HG03039 (cell line): Measurements from ENCODE around the gene PRKAG2.

Source experiments
- ATAC-seq: cut with Tn5 transposase; IDR thresholded peaks from one replicate; pipeline ENCODE4 v1.9.1; 2021; ENCODE audit warnings: mild to moderate bottlenecking, moderate library complexity; ENCODE audit not compliant: unreplicated experiment

PRKAG2 gene

DNA sequence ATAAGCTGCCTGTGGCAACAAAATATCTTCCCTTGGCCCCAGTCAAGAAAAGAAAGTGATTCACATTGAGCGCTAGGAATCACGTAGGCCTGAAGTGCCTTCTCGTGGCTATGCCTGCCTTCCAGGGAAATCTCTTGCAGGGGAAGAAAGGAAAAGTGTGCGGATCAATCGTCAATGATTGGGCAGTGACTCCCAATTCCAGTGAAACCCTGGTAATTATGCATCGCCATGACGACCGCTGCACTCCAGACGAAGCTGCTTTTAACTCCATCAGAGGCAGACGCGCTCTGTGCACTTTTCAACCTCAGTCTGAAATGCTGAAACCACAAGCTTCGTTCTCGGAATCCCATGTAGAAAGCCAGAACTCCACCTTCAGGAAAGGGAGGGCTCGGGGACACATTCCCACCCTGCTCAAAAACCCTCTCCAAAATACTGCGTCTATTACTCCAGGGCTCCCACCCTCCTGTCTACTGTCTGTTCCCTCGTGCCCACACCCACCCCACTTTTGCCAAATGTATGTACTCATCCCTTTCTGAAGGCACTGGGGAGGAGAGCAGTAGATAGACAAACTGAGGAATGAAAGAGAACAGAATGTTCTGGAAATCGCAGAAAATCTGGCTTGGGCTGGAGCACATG is 24.2 kb upstream of the PRKAG2 start:
- ATAC-seq, result no peak

DNA sequence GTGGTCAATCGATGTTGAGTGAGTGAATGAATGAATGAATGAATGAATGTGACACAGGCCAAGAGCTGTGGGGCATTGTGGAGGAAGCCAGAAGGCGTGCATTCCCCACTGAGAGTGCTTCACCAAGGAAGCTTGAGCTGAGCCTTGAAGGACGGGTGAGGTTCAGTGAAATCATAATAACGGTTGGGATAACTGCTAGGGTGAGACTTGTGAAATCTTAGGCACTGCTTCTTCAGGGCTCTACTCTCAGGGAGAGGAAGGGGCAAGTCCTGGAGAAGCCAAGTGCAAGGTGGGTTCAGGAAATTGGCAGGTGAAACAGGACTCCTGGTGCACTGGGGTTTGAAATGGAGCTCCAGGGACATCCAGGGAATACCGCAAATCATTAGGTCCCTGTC is 23.7 kb upstream of the PRKAG2 start:
- ATAC-seq, result no peak

DNA sequence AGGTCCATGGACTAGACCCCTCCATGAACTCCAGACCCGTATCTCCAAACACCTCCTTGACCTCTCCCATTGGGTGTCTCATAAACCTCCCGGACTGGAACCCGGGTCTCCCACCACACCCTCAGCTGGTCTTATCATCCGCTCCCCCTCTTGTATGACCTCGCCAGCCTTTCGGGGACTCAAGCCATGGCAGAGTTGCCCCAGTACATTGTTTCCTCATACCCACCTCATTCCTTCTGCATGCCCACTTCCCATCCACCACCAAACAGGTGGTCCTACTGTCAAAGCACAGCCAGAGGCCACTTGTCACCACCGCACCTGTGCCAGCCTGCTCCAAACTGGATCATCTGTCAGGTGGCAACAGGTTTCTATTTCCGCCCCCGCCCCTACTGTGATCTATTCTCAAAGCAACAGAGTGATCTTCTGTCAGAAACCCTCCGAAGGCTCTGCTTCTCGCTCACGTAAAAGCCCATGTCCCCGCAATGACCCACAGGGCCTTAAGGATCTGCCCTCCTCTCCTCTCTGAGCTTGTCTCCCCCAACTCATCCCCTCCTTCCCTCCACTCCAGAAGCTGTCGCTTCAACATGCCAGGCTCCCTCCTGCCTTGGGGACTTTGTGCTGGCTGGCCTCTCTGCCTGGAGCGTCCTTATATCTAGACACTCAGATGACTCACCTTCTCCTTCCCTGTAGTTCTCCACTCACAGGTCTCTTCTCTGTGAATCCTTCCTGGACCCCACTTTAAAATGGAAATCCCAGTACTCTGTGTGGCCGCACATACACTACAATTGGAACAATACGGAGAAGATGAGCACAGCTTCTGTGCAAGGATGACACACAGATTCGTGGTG is 22.8 kb upstream of the PRKAG2 start:
- ATAC-seq, result no peak

DNA sequence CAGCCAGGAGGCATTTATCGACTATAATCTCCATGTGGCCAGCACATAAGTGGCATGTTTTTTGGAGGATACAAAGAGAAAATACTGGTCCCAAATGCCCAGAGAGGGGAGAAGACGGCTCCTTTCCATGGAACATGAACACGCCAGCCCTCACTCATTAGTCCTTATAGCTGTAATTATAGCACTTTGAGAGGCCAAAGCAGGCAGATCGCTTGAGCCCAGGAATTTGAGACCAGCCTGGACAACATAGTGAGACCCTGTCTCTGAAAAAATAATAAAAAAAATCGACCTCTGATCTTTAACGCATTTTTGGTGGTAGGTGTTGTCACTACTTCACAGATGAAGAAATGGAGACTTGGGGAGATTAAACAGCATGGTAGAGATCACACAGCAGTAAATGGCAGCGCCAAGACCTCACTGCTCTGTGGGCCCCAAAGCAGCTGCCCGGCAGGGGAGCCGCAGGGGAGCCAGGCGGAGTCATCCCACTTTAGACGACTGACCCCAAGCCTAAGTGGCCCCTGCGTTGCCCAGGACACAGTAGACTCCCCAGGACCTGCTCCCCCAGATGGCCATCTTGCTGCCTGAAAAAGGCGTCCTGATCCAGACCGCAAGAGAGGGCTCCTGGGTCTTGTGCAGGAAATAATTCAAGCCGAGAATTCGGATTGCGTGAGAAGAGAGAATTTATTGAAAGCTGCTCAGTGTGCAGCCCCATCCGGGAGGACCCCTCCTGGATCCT is 21.2 kb upstream of the PRKAG2 start:
- ATAC-seq, result no peak

DNA sequence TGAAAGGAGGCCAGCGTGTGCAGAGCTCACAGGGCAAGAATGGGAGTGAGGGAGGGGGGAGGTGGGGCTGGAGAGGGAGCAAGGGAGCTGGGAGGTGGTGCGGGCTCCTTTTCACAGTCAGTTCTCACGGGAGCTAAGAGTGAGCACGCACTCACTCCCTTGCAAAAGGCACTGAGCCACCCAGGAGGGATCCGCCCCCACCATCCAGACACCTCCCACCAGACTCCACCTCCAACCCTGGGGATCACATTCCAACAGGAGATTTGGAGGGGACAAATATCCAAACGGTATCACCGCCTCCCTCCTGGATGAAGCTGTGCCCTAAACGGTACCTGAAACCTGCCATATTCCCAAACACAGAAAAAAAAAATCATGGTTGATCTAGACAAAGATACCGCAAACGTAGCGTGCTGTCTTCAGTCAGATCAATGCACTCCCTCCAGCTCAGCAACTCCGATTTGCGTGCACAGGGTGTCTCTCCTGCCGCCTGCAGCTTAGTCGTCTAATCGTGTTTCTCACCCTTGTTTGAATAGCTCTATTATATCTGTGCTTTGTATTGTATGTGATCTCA is 20.3 kb upstream of the PRKAG2 start:
- ATAC-seq, result no peak

DNA sequence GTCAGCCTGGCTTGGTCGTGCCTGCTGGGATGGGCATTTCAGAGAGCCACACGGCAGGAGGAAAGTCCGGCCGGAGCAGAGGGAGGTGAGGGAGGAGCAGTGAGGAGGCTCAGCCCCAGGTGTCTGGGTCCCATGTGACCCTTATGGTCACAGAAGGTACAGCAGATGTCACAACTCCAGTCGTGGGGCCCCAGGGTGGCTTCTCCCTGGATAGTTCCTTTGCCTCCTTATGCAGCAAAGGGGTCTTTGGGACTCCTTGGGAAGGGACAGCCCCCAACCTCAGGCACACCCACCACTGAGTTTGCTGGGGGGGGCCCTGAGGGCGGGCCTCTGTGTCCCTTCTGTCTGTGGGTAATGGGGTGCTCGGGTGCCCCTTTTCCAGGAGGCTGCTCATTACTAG is 19.6 kb upstream of the PRKAG2 start:
- no peak for ATAC-seq

DNA sequence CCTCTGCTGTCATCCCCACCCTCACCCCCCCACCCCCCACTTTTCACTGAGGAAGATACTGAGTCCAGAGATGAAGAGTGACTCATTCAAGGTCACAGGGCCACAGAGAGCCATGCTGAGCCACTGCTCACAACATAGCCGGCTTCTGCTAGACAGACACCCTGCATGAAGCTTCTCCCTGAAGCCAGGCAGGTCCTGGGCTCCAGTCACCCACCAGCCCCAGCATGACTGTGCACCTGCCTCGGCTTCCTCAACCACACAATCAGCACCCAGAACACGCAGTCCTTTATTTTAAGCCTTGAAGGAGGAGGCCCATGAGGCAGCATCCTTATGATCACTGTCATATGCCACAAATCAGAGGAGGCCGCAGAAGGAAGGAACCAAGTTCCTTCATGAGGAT is 19.2 kb upstream of the PRKAG2 start:
- no peak for ATAC-seq

DNA sequence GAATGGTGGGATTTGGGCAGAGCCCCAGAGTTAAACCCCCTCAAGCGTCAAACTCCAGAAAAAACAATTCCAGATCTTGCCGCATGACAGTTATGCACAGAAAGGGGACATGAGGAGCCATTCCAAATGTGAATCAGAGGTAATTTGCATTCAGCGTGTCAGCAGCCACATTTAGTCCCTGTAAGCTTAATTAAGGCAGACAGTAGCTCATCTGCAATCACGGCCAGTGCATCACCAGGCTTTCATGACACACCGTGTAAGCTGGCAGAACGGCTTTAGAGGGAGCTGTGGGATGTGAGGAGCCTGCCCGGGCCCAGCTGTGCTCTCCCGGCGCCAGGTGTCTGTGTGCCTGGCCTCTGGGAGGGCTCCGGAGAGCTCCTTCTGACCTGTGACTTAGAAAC is 18.7 kb upstream of the PRKAG2 start:
- ATAC-seq, result no peak

DNA sequence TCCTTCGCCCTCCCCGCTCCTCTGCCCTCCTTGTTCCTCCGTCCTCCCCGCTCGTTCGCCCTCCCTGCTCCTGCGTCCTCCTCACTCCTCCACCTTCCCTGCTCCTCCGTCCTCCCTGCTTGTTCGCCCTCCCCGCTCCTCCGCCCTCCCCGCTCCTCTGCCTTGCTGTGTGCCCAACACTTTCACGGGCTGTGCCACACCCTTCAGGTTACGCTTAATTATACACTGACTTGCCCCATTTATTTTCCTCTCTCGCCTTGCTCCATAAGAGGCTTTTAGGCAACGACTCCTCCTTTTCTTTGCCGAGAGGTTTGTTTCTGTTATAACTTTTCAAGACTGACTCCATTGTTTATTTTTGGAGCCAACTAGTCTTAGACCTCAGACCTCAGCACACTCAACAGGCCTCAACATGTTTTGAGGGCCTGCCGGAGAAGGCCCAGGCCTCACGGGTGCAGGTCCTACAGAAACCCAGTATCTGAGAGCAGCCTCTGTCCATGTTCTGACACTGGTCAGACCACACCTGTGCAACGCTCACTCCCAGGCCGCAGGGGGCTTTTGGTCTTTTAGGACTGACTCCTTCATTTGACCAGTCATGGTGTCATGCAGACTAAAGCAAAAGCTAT is 18.2 kb upstream of the PRKAG2 start:
- no peak for ATAC-seq

DNA sequence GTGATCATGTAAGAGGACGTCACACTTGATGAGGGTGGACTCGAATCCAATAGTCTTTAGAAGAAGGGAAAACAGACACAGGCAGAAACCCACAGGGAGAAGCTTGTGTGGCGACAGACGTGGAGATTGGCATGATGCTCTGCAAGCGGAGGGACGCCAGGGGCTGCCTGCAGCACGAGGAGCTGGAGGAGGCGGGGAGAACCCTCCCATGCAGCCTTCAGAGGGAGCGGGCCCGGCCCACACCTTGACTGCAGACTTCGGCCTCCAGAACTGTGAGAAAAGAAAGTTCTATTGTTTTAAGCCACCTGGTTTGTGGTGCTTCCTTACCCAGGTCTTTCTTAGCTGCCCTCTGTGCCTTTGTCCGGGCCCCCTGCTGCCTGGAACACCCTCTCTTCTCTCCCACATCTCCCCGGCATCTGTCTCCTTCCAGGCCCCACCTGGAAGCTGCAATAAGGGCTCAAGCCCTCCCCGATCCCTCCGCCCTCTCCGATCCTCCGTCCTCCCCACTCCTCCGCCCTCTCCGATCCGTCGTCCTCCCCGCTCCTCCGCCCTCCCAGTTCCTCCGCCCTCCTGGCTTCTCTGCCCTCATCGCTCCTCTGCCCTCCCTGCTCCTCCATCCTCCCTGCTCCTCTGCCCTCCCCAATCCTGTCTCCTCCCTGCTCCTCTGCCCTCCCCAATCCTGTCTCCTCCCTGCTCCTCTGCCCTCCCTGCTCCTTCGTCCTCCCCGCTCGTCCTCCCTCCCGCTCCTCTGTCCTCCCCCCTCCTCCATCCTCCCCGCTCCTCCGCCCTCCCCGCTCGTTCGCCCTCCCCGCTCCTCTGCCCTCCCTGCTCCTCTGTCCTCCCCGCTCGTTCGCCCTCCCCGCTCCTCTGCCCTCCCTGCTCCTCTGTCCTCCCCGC is 17.4 kb upstream of the PRKAG2 start:
- no peak for ATAC-seq

DNA sequence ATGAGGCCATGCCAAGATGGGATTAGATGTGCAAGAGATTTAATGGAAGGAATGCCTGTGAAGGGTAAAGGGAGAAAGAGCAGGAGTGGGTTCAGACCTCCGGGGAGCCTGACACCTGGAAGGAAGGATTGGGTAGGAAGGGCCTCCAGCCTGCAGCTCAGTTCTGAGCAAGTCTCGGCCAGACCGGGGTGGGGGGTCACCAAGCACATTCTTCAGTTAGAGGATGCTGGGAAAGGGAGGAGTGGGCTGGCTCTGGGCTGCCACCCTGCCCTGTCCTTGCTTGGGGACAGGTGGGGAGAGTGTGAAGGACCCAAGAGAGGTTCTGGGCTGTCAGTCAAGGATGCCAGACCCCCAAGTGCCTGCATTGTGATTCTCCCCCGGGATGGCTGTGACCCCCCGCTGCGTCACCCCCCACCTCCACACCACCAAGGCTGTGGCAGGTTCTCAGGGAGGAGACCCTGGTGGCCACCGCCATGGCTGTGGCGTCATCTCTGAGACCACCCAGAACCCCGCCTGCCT is 16.5 kb upstream of the PRKAG2 start:
- ATAC-seq, result no peak

DNA sequence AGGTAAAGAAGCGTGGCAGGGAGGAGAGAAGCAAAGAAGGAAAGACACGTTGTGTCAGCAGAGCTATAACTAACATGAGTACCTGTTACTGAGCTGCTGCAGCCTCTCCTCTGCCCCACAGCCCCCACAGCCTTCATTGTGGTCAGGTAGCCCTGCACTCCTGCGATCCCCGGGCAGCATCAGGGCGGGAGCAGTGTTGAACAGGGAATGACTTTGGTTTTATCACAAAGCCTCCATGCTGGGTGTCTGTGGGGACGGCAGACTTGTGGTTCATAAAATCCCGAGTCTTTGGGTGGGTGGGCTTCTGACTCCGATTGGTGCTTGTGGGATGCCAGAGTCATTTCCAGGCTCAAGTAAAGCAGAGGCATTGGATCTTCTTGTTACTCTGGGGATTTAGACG is 14.8 kb upstream of the PRKAG2 start:
- ATAC-seq, result no peak

DNA sequence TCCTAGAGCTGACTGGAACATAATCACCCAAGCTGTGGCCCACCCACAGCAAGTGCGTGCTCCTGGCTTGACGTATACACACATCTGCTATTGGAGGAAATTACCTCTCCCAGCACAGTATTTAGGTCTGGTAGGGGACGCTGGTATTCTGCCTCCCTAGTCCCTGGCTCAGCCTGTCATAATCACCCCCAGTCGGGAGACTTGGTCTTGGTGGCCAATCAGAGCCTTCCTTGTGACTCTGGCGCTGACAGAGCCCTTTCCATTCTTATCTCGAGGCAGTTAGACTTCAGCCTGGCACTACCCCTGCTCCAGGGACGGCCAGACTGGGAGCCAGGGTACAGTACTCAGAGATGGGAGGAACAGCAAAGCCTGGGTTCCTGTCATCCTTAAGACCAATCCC is 14.3 kb upstream of the PRKAG2 start:
- ATAC-seq, result no peak

DNA sequence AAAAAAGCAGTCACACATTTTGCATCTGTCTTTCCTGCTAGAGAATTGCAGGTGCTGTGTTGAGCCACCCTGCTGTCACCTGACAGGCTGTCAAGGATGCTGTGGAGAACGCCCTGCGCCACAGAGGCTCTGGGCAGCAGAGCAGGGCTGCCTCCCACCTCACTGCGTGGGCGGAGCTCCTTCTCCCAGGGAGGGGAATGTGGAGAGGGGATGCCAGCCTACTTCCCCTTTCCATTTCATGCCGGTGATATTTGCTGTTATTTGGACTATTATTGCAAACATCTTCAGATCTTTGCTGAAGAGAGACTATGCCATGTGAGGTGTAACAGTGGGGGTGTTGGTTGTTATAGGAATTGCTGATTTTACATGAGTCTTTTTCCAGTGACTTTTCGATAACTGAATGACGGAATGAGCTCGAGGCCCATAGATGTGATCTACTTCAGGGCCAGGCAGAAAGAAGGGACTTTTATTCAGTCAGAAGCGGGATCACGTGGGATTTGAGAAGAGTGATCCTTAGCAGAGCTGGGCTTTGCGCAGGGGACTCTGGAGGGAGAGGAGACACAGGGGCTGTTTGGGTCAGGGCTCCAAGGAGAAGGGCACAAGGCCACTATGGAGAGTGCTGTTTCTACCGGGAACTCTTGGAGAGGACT is 13.6 kb upstream of the PRKAG2 start:
- no peak for ATAC-seq

DNA sequence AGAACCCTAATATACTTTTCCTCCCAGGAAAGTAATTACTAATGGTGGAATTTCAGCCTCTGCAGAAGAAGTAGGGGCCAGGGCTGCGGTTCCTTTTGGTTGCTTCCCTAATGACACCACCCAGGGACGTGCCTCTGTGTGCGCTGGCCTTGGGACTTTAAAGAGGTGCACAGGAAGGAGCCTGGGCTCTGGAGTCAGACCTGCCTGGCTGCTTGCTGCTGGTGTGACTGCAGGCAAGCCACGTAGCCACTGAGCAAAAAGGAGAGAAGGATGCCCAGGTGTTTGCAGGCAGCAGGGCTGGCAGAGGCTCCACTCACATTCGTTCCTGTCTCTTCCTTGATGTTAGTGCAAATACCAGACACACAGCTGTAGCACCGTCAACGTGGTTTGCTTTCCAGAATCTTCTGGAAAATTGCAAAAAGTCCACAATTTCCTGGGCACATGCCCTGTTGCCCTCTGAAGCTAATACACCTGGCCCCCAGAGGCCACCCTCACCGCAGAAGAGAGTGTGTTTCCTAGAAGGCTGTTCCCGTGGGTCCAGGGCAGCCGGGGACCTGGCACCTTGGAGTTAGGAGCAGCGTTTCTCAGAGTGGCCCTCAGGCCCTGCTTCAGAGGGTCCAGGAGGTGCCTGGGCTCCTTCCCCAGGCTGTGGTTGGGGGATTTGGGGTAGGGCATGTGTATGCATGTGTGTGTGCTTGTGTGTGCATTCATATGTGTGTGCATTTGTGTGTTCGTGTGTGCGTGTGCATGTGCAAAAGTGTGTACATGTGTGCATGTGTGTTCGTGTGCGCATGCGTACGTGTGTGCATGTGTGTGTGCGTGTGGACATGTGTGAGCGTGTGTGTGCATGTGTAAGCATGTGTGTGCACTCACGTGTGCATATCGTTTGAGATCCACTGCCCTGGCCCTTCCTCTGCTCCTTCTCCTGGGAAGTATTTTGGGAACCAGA is 12.8 kb upstream of the PRKAG2 start:
- no peak for ATAC-seq

DNA sequence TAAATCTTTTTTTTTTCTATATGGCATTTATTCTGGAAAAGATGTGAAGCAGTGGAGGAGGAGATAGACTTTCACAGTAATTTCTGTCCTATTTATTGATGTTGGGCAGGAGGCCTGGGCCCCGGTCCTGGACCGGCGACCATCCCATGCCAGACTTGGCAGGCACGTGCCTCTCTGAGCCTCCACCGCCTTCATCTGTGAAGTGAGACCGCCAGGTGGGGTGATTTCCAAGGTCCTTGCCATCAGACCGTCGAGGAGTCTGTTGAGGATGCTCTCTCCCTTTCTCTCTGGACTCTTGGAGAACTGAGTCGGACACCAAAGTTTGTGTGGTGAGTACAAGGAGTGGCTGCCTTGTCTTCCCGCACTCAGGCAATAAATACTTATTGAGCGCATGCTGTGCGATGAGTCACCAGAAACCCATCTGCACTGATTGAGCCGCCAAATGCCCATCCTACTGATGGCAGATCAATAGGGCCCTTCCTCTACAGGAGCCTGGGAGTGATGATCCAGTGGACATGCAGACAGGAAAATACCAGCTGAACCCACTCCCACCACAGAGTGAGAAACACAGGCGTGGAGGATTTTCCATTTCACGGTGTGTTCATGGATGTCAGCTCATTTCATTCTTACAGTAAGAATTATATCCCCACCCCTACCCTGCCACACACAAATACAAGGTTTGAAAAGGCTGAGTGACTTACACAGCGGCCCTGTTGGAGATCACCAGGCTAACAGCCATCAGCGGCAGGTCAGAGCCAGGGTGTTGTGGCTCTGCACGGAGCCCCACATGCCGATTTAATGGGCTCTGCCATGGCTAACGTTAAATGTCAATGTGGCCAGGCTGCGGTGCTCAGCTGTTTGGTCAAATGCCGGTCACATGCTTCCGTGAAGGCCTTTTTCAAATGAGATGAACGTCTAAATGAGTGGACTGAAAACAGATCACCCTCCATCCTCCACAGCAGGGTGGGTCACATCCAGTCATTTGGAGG is 11.5 kb upstream of the PRKAG2 start:
- no peak for ATAC-seq

DNA sequence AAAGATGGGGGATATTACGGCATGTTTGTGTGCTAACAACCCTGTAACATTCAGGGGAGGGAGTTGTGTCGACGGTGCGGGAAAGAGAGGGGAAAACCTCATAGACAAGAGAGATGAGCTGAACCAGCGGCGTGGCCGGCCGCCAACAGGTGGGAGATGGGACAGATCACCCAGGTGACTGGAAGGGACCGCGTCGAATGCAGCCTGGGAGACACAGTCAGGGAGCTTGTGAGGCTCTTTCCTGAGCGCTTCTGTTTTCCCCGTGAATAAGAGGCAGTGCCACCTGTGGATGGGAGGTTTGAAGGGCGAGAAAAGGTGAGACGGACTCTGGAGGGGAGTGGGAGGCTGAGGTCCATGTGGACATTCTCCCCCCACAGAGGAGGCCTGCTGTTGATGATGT is 9.9 kb upstream of the PRKAG2 start:
- no peak for ATAC-seq
